Fibroblast of gingiva (primary cell): Measurements from ENCODE around the gene KCNK5.

Source experiments
- DNase-seq: peaks from one replicate; pipeline ENCODE4 v3.0.0-alpha.2; 2011; ENCODE audit warnings: low read depth

Gene KCNK5

DNA sequence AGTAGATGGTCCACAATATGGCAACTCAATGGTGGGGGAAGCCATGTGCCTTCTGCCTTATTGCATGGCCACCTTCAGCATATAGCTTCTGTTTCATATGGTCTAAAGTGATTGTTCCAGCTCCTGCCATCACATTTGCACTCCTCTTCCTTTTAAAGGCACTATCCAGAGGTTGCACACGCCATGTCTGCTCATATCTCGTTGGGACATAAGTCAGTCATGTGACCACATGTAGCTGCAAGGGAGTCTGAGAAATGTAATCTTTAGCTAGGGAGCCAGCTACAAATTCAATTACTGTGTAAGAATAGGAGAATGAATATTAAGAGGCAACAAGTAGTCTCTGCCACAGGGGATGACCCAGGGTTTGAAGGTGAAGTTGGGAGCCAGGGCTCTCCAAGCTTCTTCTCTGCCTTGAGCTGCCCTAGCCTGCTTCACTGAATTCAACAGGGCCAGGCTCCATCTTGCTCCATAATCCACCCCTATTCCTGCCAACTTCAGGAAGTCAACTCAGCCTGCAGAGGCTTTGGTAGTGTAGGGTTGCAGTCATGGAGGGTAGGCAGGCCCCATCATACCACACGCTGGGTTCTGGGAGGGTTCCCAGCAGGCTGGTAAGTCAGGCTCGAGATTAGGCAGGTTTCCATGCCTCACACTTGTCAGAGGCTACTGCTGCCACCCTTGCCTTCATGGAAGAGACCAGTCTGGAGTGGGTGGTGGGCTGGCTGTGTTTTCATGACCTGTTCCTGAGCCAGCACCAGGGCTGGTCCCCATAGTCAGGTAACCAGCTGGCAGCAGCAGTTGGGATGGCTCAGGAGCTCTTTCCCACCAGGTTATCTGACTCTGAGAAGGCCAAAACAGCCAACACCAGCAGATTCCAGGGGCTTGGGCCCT, 57.5 kb downstream of the KCNK5 start:
- DNase-seq: no peak

DNA sequence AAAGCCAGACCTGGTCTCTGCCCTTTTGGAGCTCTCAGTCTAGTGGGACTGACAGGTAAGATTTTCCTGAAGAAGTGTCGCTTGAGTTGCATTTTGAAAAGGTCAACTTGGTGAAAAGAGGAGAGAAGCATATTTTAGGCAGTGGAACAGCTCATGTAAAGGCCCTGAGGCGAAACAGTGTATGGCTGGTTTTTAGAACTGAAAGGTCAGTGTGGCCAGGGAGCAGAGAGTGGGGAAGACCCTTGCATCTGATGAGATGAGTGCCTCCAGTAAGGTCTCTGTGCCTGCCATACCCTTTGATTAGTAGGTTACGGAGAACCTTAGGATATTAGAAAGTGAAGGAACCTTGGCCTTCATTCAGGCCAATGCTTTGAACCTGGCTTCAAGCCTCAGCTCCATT, 58.4 kb downstream of the KCNK5 start:
- no peak for DNase-seq

GRCh38 chr6:39170389-39170788, 58.9 kb downstream of the KCNK5 start:
- no peak for DNase-seq

- DNase-seq: no peak
These were observed 59.6 kb downstream of the KCNK5 start for GRCh38 chr6:39169448-39170344.

- no peak for DNase-seq
These were observed 61.2 kb downstream of the KCNK5 start for GRCh38 chr6:39167866-39168625.

DNA sequence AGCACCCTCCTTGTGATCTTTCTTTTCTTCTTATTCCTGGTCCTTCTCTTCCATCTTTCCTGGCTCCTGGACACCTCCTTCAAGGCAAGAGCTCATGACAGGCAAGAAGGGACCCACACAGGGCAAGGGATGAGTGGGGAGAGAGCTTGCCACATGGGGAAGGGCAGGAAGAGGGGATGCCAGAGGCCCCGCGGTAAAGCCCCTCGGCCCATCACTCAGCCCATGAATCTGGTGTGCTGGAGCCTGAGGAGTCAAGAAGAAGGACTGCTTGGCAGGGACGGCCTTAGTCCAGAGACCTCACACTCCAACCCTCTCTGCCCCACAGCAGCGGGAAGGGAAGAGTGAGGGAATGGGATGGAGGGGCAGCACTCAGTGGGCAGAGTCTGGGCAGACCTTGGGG, 62.0 kb downstream of the KCNK5 start:
- DNase-seq: no peak

- no peak for DNase-seq
These were observed 62.4 kb downstream of the KCNK5 start for GRCh38 chr6:39166912-39167290.

DNA sequence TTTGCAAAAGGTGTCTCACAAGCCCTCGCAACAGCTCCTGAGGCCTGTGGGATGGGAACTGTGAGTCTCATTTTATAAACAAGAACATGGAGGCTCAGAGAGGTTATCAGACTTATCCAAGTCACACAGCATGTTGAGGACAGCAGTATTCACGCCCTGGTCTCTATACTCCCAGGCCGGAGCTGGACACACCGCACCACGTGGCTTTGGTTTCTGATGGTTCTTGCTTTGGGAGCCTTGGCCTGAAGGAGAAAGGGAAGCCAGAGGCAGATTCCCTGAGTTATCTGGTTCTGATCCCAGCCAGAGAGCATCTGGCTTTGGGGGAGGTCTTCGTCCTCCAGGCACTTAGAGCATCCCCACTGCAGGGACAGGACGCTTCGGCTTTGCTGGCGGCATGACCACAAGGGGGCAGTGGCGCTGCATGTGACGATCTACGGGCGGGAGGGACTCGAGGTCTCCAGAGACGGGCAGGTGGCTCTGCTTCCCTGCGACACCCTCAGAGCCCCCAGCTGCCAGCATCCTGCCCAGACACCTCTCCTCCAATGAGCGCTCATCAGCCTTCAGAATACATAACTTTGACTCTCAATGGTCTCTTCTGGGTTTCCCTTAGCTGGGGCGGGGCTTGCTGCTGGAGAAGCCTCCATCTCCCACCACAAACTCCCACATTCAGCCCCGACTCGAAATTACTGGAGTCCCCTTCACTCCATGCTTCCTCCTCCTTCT, 62.9 kb downstream of the KCNK5 start:
- DNase-seq: peak; percentile 22

DNA sequence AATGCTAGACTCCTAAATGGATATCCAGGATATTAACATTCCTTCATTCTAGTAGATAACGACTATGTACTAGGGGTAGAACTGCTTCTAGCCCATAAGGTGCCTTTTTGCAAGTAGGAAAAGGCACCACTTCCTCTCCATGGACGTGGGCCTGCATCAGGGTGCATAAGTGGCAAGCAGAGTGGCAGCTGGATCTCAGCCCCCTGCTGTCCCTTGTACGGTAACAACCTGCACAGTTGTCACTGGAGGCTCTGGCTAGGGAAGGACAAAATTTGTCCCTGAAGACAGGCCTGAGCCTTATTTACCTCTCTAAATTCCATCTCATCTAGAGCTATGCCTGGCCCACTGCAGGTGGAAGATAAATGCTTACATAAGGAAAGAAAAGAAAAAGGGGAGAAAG, 71.8 kb downstream of the KCNK5 start:
- no peak for DNase-seq

DNA sequence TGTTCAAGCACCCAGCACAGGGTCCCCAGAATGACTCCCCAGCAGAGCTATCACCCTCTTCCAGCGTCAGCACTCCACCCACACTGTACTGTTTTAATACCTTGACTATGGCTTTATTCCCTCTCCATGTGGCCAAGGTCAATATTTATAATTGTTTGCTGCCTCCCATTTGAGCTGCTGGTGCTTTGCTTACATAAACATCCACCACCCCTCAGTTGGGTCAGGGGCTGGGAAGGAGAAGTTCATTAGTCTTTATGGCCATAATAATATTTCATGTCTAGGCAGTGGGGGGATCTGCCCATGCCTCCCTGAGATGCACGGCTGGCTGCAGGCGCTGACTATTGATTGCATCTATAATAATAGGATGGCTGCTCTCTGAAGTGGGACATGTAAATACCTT, 72.5 kb downstream of the KCNK5 start:
- DNase-seq: no peak

DNA sequence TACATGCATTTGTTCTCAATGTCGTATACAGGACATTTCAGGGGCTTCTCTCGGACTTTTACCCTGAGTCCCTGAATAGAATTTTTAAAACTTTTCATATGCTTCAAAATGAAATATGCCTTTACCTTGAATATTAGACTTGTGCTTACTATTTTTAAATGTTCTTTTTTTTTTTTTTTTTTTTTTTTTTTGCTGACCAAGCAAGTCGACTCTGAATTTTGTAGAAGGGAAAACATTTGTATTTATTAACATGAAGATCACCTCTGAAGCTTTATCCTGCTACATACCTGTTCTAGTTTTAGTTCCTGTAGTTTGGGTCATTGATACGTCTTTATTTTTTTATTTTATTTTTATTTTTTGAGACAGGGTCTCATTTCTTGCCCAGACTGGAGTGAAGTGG, 74.6 kb downstream of the KCNK5 start:
- DNase-seq: no peak

DNA sequence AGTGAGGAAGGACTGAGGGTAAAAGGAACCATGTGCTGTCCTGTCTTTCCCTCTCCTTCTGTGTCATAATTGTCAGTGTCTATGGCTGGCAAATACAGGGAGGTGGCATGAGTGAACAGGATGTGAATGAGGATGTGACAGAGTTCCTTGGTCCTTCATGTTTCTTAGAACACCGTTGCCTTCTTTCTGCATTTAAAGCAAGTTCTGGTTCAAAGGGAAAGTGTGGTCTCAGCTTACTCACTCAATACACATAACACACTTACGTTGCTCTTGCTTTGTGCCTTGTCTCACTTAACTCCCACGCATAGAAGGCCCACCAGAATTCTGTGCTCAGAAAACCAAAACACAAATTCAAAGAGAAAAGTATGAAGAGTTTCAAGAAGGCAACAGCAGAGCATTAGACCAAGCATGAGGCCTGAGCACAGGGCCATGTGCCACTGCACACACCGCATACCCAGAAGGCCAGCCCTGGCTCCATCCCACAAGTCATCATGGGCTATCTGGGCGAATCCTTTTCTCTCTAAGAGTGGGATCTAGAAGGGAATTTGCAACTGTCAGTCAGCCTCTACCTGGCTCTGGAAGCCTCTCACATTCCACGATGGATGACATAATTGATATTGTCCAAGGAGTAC, 75.4 kb downstream of the KCNK5 start:
- no peak for DNase-seq

GRCh38 chr6:39152262-39152661, 77.0 kb downstream of the KCNK5 start:
- no peak for DNase-seq

DNA sequence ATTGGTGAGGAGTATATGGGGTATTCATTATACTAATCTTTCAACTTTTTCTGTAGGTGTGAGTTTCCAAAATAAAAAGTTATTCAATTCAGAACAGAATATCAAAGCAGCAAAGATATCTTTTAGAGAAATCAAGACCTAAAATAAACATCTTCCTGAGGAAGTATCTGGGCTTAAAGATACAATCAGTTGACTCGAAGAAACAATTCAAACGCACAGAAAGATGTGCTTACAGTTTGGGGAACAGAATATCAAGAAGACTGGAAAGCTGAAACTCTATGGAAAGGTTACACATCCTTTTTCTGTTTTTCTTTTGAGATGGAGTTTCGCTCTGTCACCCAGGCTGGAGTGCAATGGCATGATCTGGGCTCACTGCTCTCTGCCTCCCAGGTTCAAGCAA, 78.1 kb downstream of the KCNK5 start:
- DNase-seq: no peak

- DNase-seq: no peak
These were observed 84.6 kb downstream of the KCNK5 start for GRCh38 chr6:39144481-39145173.

DNA sequence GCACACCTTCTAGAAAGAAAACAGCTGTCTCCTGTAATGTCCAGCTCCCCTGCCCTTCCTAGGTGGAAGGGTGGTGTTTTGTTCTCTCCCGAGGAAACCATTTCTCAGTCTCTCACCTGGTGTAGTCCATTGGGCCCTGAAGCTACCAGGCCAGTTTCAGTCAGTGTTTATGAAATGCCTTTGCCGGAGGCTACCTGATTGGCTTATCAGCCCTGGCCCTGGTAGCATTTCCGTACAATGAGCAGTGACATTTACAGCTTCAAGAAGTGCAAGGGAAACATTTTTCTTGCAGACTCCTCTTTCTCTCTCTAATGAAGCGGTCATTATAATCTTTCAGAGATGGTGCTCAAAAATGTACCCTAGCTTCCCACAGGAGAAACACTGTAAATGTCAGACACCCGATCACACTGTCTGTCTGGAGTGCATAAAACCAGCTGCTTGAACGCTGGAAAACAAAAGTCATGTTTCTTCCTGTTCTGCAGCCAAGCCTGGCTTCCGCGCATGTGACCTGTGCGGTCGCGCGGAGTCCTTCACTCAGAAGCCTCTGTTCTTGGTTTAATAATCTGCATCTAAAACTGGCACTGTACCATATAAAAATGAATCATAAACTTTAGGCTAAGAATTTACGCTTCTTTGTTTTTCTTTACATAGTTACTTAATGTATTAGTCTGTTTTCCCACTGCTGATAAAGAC, 85.9 kb downstream of the KCNK5 start:
- DNase-seq: no peak

DNA sequence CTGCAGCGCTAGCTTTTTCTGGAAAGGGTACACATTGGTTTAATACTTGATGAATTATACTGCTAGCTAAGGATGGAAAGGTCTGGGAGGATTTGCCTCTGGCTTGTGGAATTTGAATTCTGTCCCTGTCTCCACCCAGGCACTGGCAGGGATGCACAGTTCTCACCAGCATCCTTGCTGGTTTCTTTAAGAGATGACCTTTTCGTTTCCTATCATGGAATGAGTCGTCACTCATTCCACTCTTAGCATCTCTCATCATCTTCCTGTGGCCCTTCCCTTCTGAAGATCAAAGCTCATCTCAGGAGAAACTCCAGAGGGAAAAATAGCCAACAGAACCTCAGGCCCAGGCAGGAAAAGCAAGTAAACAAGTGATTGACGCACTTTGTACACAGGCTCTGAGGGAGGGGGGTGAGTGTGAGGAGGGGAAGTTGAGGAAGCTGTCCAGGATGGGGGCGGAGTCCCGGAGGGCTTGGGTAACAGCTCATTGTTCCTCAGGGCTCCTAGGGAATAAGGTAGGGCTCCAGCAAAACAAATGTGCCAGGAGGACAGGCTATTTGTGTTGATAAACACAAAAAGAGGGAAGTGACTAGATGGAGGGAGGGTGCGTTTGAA, 88.6 kb downstream of the KCNK5 start:
- DNase-seq: no peak
